ENCODE data around the gene LCOR. TPM values are rescaled to one million over a fixed set of nuclear protein-coding genes. Genes with fewer than 3 reads are reported as not detected.
A peak's percentile ranks its signal among the peaks of the same experiment; 100 is the strongest.
"Not testable (repeated sequence)": the region's sequence is repeated elsewhere in the genome, so short reads cannot be mapped to it uniquely, and the experiment has no call there.

The LCOR gene
- 87.7 TPM for total RNA-seq

- Histone ChIP-seq H3K9me3 (ENCODE audit: low read depth, low read length) (no peaks in the 10 kb centered on the region), H3K4me1 (ENCODE audit: insufficient read depth, low read length) (peaks cover 43% of the 10 kb centered on the region), H3K4me3 (ENCODE audit: low read length) (peak within 1 kb of the TSS; percentile 62), H3K27me3 (ENCODE audit: insufficient read depth, low read length) (no peaks in the 10 kb centered on the region)
Measured at GRCh38 chr10:96831867-96832720, at the start of gene LCOR. Gene LCOR, plus strand, starts transcription at chr10:96832298. Its CDS starts 116,760 bp downstream, at chr10:96949058.

GRCh38 chr10:96784253-96784652 is 47.8 kb upstream of the LCOR start:
- Histone ChIP-seq H3K4me1 (ENCODE audit: insufficient read depth, low read length) (peaks cover under 1% of the 10 kb centered on the region), H3K27me3 (ENCODE audit: insufficient read depth, low read length) (no peaks in the 10 kb centered on the region), H3K4me3 (ENCODE audit: low read length) (no peak overlapping the region), H3K9me3 (ENCODE audit: low read depth, low read length) (no peaks in the 10 kb centered on the region)

- Histone ChIP-seq H3K27me3 (ENCODE audit: insufficient read depth, low read length) (no peaks in the 10 kb centered on the region), H3K4me1 (ENCODE audit: insufficient read depth, low read length) (peaks cover 12% of the 10 kb centered on the region), H3K4me3 (ENCODE audit: low read length) (no peak overlapping the region), H3K9me3 (ENCODE audit: low read depth, low read length) (no peaks in the 10 kb centered on the region)
Measured at GRCh38 chr10:96789571-96790108, 42.5 kb upstream of the LCOR start.

- H3K4me1 ChIP-seq (ENCODE audit: insufficient read depth, low read length): peaks cover 12% of the 10 kb centered on the region
- no peak overlapping the region for H3K4me3 ChIP-seq (ENCODE audit: low read length)
- H3K27me3 ChIP-seq (ENCODE audit: insufficient read depth, low read length): no peaks in the 10 kb centered on the region
- no peaks in the 10 kb centered on the region for H3K9me3 ChIP-seq (ENCODE audit: low read depth, low read length)
Measured at GRCh38 chr10:96791902-96792301, 40.2 kb upstream of the LCOR start.

GRCh38 chr10:96794836-96795733 is 37.0 kb upstream of the LCOR start:
- H3K27me3 ChIP-seq (ENCODE audit: insufficient read depth, low read length): no peaks in the 10 kb centered on the region
- H3K4me1 ChIP-seq (ENCODE audit: insufficient read depth, low read length): peaks cover 4% of the 10 kb centered on the region
- H3K4me3 ChIP-seq (ENCODE audit: low read length): no peak overlapping the region
- H3K9me3 ChIP-seq (ENCODE audit: low read depth, low read length): no peaks in the 10 kb centered on the region

- Histone ChIP-seq H3K9me3 (ENCODE audit: low read depth, low read length) (no peaks in the 10 kb centered on the region), H3K27me3 (ENCODE audit: insufficient read depth, low read length) (no peaks in the 10 kb centered on the region), H3K4me1 (ENCODE audit: insufficient read depth, low read length) (no peaks in the 10 kb centered on the region), H3K4me3 (ENCODE audit: low read length) (no peak overlapping the region)
Measured at GRCh38 chr10:96797485-96797884, 34.6 kb upstream of the LCOR start.

- no peaks in the 10 kb centered on the region for H3K9me3 ChIP-seq (ENCODE audit: low read depth, low read length)
- H3K4me1 ChIP-seq (ENCODE audit: insufficient read depth, low read length): no peaks in the 10 kb centered on the region
Measured at GRCh38 chr10:96803288-96803664, 28.8 kb upstream of the LCOR start.

GRCh38 chr10:96814264-96814663 is 17.8 kb upstream of the LCOR start:
- H3K4me1 ChIP-seq (ENCODE audit: insufficient read depth, low read length): no peaks in the 10 kb centered on the region
- no peaks in the 10 kb centered on the region for H3K9me3 ChIP-seq (ENCODE audit: low read depth, low read length)
- peaks cover 4% of the 10 kb centered on the region for H3K27me3 ChIP-seq (ENCODE audit: insufficient read depth, low read length)
- H3K4me3 ChIP-seq (ENCODE audit: low read length): no peak overlapping the region

More at GRCh38 chr10:96803288-96803664, 28.8 kb upstream of the LCOR start:
- Histone ChIP-seq H3K4me3 (ENCODE audit: low read length) (no peak overlapping the region), H3K27me3 (ENCODE audit: insufficient read depth, low read length) (no peaks in the 10 kb centered on the region)

- H3K4me3 ChIP-seq (ENCODE audit: low read length); H3K9me3 ChIP-seq (ENCODE audit: low read depth, low read length); H3K4me1 ChIP-seq (ENCODE audit: insufficient read depth, low read length): not testable (repeated sequence)
Measured at GRCh38 chr10:96818971-96819370, 13.1 kb upstream of the LCOR start.

GRCh38 chr10:96820765-96821164 is 11.3 kb upstream of the LCOR start:
- no peaks in the 10 kb centered on the region for H3K27me3 ChIP-seq (ENCODE audit: insufficient read depth, low read length)

More at GRCh38 chr10:96818971-96819370, 13.1 kb upstream of the LCOR start:
- not testable (repeated sequence) for H3K27me3 ChIP-seq (ENCODE audit: insufficient read depth, low read length)

GRCh38 chr10:96826438-96826837 is 5.7 kb upstream of the LCOR start:
- peaks cover 29% of the 10 kb centered on the region for H3K4me1 ChIP-seq (ENCODE audit: insufficient read depth, low read length)
- no peaks in the 10 kb centered on the region for H3K27me3 ChIP-seq (ENCODE audit: insufficient read depth, low read length)
- H3K9me3 ChIP-seq (ENCODE audit: low read depth, low read length): no peaks in the 10 kb centered on the region
- no peak overlapping the region for H3K4me3 ChIP-seq (ENCODE audit: low read length)

More at GRCh38 chr10:96820765-96821164, 11.3 kb upstream of the LCOR start:
- Histone ChIP-seq H3K9me3 (ENCODE audit: low read depth, low read length) (no peaks in the 10 kb centered on the region), H3K4me1 (ENCODE audit: insufficient read depth, low read length) (peaks cover 11% of the 10 kb centered on the region), H3K4me3 (ENCODE audit: low read length) (no peak overlapping the region)

GRCh38 chr10:96828609-96829008 is 3.5 kb upstream of the LCOR start:
- Histone ChIP-seq H3K9me3 (ENCODE audit: low read depth, low read length) (no peaks in the 10 kb centered on the region), H3K27me3 (ENCODE audit: insufficient read depth, low read length) (no peaks in the 10 kb centered on the region), H3K4me3 (ENCODE audit: low read length) (no peak overlapping the region), H3K4me1 (ENCODE audit: insufficient read depth, low read length) (peaks cover 36% of the 10 kb centered on the region)

GRCh38 chr10:96829029-96829773 is 2.9 kb upstream of the LCOR start:
- Histone ChIP-seq H3K27me3 (ENCODE audit: insufficient read depth, low read length) (no peaks in the 10 kb centered on the region), H3K4me1 (ENCODE audit: insufficient read depth, low read length) (peaks cover 41% of the 10 kb centered on the region), H3K4me3 (ENCODE audit: low read length) (no peak overlapping the region), H3K9me3 (ENCODE audit: low read depth, low read length) (no peaks in the 10 kb centered on the region)

- no peaks in the 10 kb centered on the region for H3K27me3 ChIP-seq (ENCODE audit: insufficient read depth, low read length)
- H3K4me3 ChIP-seq (ENCODE audit: low read length): no peak overlapping the region
- peaks cover 40% of the 10 kb centered on the region for H3K4me1 ChIP-seq (ENCODE audit: insufficient read depth, low read length)
- no peaks in the 10 kb centered on the region for H3K9me3 ChIP-seq (ENCODE audit: low read depth, low read length)
Measured at GRCh38 chr10:96830511-96831199, 1.4 kb upstream of the LCOR start.
